DND-41 (cell line): ENCODE data around the gene LEMD2.

Experiments
- EZH2 ChIP-seq: IDR thresholded peaks from 3 replicates; pipeline ENCODE4 v1.6.1; 2012; ENCODE audit warnings: borderline replicate concordance, low read depth, mild to moderate bottlenecking, moderate library complexity, low read length, inconsistent platforms; ENCODE audit not compliant: severe bottlenecking
- TF ChIP-seq, protein P1 (sequence below): IDR thresholded peaks from 2 replicates; pipeline ENCODE4 v1.5.1; 2012; ENCODE audit warnings: borderline replicate concordance, low read length, moderate library complexity, mild to moderate bottlenecking; ENCODE audit not compliant: poor library complexity, severe bottlenecking; ENCODE audit errors: extremely low read depth

- TF ChIP-seq, protein P1, sequence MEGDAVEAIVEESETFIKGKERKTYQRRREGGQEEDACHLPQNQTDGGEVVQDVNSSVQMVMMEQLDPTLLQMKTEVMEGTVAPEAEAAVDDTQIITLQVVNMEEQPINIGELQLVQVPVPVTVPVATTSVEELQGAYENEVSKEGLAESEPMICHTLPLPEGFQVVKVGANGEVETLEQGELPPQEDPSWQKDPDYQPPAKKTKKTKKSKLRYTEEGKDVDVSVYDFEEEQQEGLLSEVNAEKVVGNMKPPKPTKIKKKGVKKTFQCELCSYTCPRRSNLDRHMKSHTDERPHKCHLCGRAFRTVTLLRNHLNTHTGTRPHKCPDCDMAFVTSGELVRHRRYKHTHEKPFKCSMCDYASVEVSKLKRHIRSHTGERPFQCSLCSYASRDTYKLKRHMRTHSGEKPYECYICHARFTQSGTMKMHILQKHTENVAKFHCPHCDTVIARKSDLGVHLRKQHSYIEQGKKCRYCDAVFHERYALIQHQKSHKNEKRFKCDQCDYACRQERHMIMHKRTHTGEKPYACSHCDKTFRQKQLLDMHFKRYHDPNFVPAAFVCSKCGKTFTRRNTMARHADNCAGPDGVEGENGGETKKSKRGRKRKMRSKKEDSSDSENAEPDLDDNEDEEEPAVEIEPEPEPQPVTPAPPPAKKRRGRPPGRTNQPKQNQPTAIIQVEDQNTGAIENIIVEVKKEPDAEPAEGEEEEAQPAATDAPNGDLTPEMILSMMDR = no peak
- TF ChIP-seq EZH2 = no peak
Measured at GRCh38 chr6:33757113-33757512, 31.8 kb downstream of the LEMD2 start.
